HG03103 (cell line): Measurements from ENCODE around the gene PRSS27.

Experiments
- ATAC-seq: cut with Tn5 transposase; IDR thresholded peaks from one replicate; pipeline ENCODE4 v1.9.1; 2021; ENCODE audit warnings: low read depth; ENCODE audit not compliant: unreplicated experiment

Gene PRSS27

GRCh38 chr16:2720064-2720457 is at the start of gene PRSS27:
PRSS27 (minus strand) TSS chr16:2720224; CDS start chr16:2720160, 64 bp downstream.
- ATAC-seq = no peak

GRCh38 chr16:2769675-2770056 is 49.6 kb upstream of the PRSS27 start:
- no peak for ATAC-seq

- no peak for ATAC-seq
Observed at GRCh38 chr16:2769100-2769529, 49.1 kb upstream of the PRSS27 start.

DNA sequence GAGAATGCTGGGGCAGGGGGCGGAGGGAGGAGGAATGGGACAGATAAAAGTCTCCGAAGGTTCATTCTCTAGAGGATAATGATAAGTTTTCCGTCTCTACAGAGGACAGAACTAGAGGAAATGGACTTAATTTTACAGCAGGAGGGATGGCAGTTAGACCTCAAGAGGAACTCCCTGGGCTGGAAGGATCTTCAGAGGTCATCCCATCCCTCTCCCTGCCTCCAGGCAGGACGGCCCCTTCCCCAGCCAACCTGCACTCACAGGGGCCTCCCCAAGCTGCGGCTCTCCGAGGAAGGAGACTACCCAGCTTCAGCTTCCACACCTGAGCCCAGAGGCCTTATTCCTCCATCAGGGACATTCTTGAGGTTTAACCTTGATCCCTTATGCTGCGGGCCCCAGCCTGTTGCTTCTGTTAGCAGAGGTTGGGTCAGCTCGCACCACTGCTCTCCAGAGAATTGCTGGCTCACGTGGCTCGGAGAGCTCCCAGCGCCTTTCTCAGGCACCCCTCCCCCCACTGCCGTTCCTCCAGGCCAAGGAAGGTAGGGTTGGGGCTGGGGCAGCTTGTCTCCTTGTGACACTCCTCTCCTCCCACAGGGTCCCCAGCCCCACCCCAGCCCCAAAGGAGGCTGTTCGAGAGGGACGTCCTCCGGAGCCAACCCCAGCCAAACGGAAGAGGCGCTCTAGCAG is 48.5 kb upstream of the PRSS27 start:
- ATAC-seq = no peak

DNA sequence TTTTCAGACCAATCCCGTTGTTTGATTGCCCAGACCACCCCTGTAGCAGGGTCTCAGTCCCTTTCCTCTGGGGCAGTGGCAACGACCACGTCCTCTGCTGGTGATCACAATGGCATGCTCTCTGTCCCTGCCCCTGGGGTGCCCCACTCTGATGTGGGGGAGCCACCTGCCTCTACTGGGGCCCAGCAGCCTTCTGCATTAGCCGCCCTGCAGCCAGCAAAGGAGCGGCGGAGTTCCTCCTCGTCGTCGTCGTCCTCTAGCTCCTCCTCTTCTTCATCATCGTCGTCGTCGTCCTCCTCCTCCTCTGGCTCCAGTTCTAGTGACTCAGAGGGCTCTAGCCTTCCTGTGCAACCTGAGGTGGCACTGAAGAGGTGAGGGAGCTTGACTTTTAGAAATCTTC is 47.9 kb upstream of the PRSS27 start:
- ATAC-seq = no peak

- no peak for ATAC-seq
Observed at GRCh38 chr16:2767140-2767731, 47.2 kb upstream of the PRSS27 start.

- no peak for ATAC-seq
Observed at GRCh38 chr16:2766430-2767139, 46.6 kb upstream of the PRSS27 start.

DNA sequence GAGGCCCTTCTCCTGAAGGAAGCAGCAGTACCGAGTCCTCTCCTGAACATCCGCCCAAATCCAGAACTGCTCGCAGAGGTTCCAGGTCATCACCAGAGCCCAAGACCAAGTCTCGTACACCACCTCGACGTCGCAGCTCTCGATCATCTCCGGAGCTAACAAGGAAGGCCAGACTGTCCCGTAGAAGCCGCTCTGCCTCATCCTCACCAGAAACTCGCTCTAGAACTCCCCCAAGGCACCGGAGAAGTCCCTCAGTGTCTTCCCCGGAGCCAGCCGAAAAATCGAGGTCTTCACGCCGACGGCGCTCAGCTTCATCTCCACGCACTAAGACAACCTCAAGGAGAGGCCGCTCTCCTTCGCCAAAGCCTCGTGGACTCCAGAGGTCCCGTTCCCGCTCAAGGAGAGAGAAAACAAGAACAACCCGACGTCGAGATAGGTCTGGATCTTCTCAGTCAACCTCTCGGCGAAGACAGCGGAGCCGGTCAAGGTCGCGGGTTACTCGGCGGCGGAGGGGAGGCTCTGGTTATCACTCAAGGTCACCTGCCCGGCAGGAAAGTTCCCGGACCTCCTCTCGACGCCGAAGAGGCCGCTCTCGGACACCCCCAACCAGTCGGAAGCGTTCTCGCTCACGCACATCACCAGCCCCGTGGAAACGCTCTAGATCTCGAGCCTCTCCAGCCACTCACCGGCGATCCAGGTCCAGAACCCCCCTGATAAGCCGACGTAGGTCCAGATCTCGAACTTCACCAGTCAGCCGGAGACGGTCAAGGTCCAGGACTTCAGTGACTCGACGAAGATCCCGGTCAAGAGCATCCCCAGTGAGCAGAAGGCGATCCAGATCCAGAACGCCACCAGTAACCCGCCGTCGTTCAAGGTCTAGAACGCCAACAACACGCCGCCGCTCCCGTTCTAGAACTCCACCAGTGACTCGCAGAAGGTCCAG is 45.7 kb upstream of the PRSS27 start:
- no peak for ATAC-seq

DNA sequence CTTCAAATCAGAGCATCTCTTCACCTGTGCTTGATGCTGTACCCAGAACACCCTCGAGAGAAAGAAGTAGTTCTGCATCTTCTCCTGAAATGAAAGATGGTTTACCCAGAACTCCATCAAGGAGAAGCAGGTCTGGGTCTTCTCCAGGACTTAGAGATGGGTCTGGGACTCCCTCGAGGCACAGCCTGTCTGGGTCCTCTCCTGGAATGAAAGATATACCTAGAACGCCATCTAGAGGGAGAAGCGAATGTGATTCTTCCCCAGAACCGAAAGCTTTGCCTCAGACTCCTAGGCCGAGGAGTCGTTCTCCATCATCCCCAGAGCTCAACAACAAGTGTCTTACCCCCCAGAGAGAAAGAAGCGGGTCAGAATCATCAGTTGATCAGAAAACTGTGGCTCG is 44.7 kb upstream of the PRSS27 start:
- ATAC-seq = no peak

DNA sequence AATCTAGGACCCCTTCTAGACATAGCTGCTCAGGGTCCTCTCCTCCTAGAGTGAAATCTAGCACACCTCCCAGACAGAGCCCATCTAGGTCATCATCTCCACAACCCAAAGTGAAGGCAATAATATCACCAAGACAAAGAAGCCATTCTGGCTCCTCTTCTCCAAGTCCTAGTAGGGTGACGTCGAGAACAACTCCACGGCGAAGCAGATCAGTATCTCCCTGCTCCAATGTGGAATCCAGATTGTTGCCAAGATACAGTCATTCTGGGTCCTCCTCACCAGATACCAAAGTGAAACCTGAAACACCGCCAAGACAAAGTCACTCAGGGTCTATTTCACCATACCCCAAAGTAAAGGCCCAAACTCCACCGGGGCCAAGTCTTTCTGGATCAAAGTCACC is 43.1 kb upstream of the PRSS27 start:
- ATAC-seq = no peak

DNA sequence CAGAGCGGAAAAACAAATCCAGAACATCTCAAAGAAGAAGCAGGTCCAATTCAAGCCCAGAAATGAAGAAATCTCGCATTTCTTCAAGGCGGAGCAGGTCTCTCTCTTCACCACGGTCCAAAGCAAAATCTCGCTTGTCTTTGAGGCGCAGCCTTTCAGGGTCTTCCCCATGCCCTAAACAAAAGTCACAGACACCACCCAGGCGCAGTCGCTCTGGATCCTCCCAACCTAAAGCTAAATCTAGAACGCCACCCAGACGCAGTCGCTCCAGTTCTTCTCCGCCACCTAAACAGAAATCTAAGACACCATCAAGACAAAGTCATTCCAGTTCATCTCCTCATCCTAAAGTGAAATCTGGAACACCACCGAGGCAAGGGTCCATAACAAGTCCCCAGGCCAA is 42.7 kb upstream of the PRSS27 start:
- no peak for ATAC-seq

- no peak for ATAC-seq
Observed at GRCh38 chr16:2761886-2762583, 42.0 kb upstream of the PRSS27 start.

- no peak for ATAC-seq
Observed at GRCh38 chr16:2761472-2761871, 41.4 kb upstream of the PRSS27 start.

DNA sequence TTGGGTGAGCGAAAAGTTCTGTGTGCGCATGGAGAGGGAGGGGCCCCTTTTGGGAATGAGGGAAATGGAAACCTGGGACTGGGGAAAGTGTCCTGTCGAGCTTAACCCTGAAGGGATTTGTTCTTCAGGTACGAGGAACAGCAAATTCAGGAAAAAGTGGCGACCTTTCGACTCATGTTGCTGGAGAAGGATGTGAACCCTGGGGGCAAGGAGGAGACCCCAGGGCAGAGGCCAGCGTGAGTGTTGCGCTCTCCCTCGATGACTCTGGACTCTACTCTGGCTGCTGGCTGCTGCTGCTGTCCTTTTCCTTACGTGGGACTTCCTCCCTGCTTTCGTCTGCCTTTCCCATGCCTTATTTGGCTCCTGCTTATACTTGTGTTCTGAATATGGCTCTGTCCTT is 37.3 kb upstream of the PRSS27 start:
- ATAC-seq = no peak

GRCh38 chr16:2756288-2757015 is 36.4 kb upstream of the PRSS27 start:
- ATAC-seq = no peak

GRCh38 chr16:2755158-2755557 is 35.1 kb upstream of the PRSS27 start:
- no peak for ATAC-seq

GRCh38 chr16:2753733-2754020 is 33.7 kb upstream of the PRSS27 start:
- no peak for ATAC-seq

DNA sequence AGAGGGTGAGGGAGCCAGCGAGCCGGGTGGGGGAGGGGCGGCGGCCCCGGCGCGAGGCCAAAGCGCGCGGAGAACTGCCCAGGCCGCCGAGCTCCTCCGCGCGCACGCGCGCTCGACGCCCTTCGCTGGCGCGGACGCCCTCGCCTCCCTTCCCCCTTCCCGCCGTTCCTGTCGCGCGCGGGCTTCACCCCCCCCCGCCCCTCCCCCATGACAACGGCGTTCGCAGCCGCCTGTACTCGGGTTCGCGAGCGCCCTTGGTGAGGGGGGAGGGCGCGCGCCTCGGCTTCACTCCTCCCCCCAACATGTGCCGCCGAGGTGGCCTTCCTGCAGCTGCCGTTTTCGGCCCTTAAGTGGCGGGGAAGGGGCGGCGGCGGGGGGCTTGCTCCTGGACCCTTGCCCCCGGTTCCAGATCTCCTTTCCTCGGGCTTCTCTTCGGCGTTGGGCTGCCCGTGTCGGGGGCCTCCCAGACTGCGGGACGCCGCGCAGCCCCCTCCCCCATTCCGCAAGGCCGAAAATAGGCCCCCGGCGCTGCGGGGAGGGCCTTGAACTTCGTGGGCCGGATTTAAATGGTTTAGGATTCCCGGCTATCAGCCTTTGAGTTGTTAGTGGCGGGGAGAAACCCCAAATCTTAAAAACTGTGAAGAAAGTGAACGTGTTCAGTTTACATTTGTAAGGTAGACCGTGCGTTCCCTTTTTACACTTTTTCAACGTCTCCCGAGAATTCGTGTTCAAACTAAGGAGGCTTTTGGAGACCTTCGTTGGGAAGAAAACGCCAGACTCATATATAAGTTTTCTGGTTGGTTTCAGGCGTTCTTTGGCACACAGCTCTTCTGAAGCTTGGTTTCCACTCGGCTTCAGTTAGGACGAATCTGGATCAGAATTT is 33.1 kb upstream of the PRSS27 start:
- ATAC-seq = peak; percentile 35
